GM21786 (cell line): ENCODE data around the gene NTMT2.
"Not testable (repeated sequence)": the region's sequence is repeated elsewhere in the genome, so short reads cannot be mapped to it uniquely, and the experiment has no call there.

Experiments used
- ATAC-seq: cut with Tn5 transposase; IDR thresholded peaks from one replicate; pipeline ENCODE4 v1.9.1; 2021; ENCODE audit not compliant: unreplicated experiment

Gene NTMT2

DNA sequence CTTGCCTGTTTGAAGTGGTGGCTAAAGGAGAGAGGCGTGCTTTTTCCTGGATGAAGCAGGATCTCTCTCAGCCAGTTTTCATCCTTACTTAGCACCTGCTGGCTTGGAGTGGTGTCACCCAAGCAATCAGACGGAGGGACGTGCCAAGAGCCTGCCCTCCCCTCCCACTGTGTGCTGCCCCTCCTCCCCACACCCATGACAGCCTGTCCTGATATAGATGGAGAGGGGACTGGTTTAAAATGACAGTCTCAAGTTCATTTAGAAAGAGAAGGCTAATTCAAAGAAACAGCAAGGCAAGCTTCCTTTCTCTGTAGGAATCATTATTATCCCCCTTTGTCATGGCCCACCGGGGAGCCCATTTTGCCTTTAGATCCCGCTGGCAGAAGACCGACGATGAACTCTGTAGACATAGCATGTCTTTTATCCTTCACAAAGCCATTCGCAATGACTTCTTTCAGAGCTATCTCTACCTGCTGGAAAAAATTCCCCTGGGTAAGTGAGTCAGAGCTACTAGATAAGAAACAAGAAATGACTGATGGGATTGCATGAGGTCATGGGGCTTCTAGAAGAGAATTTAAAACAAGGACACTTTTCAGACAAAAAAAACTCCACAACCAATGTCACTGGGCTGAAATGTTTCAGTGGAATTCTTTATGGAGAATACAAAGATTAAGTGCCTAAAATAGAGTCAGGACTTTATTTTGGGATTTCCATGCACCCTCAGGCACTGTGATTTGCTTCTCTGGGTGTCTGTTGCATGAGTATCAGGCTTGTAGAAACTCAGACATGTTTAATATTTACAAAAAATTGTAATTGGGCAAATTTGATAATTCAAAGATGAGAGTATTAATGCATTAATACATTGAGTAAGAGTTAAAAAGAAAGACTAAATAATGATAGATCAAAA is at the start of gene NTMT2:
Gene NTMT2, plus strand, starts transcription at position 190 of the 907 bp plus-strand sequence. Its CDS starts 149 bp downstream, at position 339.
- peak; percentile 61 for ATAC-seq

DNA sequence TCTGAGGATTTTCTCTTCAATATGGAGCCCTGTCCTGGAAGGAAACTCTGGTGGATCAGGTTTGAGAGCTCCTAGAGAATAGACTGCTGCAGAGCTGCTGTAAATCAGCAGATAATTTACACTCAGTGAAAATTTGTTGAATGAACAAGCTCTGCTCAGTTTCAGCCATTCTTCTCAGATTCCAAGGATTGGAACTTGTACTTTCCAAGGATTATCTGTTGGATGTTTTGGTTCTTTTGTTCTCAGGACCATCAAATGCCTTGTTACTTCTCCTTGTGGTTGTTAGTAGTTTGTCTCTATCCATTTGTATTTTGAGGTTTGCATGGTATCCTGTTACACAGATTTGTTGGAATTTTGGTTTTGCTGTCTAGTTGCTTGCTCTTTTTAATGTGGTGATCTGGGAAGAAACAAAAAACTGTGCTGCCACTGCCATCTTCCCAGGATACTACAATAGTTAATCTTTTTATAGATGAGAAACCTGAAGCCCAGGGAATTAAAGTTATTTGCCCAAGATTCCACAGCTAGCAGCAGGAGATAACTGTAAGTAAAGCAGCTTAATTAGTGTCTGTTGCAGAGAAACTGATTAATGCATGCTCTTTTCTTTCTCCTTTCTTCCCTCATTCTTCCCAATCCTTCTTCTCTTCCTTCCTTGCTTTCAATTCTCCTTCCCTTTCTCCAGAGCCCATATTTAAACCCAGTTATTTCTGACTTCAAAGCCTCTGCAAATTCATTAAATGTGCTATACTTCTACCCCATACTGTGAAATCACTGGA is 49.6 kb upstream of the NTMT2 start:
- ATAC-seq, result no peak

DNA sequence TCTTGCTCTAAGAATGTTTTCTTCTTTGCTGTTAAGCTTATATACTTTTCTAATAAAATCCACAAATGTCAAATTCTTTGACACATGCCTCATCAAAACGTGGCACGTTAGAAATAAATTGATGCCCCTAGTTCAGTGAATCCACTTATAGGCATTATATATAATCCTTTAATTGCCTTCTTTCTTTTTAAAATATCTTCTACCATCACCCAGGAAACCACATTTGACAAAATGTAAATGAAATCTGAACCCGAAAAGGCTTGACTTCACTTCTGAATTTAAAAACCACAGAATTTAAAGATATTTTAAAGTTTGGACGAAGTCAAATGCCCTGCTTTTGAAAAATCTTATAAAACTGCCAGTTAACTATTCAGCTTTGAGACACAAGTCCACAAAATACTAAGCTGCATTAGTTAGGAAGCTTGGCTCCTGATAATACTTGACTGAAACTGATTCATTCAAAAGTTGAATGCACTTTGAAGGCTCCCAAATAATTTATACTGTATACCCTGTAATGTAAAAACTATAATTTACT is 48.9 kb upstream of the NTMT2 start:
- no peak for ATAC-seq

DNA sequence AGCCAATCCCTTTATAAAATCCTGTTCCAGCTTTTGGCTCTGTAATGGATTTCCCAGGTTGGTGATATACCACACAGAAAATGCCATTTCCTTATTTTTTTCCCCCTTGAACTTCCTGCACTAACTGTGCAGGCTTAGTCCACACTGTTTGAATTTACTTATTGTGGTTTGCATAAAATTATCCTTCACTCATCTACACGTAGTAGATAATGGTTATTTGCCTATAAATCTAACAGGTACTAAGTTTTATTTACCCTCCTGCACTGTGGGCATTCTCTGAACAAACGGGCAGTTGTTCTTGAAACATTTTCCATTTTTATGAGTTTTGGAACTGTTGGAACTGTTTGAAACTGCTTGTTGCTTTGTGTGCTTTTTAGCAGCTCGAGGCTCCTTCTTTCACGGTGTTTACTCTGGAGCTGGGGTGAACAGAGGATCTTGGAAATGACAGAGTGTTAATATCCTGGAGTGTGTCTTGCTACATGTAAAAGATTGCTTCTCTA is 48.3 kb upstream of the NTMT2 start:
- no peak for ATAC-seq

DNA sequence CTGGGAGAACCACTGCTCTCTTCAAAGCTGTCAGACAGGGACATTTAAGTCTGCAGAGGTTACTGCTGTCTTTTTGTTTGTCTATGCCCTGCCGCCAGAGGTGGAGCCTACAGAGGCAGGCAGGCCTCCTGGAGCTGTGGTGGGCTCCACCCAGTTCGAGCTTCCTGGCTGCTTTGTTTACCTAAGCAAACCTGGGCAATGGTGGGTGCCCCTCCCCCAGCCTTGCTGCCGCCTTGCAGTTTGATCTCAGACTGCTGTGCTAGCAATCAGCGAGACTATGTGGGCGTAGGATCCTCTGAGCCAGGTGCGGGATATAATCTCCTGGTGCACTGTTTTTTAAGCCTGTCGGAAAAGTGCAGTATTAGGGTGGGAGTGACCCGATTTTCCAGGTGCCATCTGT is 32.6 kb upstream of the NTMT2 start:
- not testable (repeated sequence) for ATAC-seq

DNA sequence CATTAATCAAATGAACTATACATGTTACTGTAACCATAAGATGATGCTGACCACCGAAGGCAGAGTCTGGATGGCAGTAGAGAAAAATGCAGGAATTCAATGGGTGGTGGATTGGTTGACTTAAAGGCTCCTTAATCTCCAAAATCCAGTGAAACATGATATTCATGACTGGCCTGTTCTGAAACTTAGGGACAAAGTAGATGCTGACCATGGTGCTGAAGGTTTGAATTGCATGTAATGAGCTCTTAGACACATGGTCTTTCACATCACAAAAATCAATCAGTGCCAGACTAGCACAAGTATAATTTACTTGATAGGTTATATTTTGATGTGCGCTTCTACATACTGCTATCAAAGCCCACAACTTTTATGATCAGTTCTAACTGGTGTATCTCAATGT is 30.9 kb upstream of the NTMT2 start:
- no peak for ATAC-seq

DNA sequence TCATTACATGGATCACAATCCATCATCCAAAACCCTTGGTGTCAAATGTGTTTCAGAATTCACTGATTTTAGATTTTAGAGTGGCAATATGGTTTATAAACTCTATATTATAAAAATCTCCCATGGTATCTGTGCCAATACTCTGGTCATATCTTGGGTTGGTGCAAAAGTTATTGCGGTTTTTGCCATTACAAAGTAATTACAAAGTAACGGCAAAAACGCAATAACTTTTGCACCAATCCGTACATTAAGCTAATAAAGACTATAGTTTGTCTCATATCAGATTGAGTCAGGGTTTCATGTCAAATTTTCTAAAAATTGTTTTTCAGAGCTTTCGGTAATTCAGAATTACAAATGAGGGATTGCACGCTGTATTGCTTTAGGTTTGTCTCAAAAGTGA is 23.4 kb upstream of the NTMT2 start:
- no peak for ATAC-seq

DNA sequence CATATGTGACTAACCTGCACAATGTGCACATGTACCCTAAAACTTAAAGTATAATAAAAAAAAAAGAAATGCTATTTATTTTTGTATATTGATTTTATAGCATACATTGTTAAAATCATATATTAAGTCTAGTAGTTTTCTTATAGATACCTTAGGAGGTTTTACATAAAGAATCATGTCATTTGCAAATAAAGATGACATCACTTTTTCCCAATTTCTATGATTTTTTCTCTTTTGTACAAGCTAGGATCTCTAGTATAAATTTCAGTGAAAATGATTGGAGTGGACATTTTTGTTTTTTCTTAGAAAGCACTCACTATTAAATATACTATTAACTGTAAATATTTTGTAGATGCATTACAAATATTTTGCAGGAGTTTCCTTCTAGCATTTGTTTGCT is 20.5 kb upstream of the NTMT2 start:
- ATAC-seq, result no peak

DNA sequence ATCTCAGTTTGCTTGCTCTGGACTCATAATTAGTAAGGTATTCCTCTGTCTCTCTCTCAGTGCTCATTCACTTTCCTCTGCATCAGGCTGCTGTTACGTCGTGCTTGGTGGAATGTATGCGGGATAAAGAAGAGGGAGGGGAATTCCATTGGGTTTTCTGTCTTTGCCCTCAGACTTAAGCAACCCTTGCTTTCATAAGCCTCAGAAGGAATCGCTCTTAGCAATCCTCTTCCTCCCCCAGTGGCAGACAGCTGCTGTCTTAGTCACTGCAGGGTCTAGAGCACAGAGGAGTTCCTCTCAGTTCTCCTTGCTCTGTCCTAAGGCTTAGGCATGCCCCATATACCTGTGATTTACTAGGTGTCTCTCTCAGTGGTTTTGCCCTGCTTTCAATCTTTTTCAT is 19.1 kb upstream of the NTMT2 start:
- peak; percentile 97 for ATAC-seq

DNA sequence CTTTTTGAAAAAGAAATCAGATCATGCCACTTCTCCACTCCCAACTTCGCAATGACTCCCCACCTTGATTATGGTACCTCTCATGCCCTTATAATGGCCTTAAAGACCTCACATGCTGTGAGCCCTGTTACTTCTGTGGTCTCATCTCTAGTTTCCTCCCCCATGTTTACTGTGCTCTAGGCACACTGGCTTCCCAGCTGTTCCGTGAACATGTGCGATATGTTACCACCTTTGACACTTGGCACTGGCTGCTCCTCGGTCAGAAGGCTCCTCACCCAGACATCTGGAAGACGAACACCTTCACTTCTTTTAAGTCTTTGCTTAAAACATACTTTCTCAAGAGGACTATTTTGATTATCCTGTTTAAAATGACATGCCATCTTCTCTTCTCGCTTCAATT is 14.3 kb upstream of the NTMT2 start:
- no peak for ATAC-seq

DNA sequence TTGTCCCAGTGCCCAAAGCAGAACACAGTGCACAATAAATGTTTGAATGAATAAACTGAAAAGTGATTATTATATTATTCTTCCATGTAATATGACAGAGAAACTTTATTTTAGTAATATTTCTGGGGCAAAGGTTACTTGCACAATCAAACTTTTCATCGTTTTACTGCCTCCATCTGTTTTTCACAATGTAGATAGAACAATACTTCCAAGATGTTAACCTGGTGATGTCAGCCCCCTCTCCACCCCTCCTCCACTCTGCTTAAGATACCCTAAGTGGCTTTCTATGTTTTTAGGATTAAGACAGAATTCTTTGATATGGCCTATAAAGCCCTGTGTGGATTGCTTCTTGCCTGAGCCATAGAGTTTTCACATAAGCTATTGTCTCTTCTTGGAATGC is 13.8 kb upstream of the NTMT2 start:
- no peak for ATAC-seq

DNA sequence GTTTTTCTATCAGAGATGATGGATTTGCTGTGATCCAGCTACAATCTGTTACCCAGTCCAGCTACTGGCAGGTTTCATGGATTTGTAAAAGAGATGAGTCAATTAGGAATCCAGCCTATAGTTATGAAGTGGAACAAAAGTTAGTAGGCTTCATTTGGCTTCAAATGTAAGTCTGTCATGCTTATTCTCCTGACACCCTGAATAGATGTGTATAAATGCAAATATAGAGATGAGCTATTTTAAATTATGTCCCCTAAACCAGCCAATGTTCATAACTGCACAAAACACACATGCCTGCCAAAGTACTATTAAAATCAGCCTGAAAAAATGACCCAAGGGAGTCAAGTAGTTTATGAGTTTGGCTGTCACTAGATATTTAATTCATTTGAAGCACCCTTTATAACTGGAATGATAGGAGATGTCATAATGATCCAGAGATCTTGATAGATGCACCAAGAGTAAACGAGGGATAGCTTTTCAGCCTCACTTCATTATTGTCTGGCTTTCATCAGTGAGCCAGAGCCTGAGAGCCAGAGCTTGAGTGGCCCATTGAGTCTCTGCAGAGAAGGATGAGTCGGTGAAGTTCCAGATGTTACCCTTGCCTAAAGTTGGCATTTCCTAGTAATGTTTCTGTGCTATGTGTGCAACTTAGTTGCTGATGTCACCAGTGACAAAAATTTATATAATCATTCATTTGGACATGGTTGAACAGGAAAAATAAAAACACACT is 11.8 kb upstream of the NTMT2 start:
- no peak for ATAC-seq

DNA sequence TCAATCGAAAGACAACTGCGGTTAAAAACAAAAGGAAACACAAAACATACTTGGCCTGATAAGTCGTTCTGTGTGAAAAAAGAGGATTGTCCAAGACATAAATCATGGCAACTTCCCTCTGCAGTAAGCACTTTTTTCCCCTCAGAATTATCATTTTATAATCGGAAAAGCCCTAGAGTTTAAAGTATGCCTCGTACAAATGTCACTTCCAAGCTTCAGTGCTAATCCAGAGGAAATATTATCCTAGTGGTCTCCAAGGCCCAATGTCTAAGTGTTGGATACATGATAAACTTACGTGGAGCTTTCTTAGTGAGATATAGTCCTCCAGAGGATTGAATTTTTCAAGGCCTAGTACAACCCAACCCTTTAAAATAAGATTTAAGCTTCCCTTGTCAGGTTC is 11.2 kb upstream of the NTMT2 start:
- no peak for ATAC-seq

DNA sequence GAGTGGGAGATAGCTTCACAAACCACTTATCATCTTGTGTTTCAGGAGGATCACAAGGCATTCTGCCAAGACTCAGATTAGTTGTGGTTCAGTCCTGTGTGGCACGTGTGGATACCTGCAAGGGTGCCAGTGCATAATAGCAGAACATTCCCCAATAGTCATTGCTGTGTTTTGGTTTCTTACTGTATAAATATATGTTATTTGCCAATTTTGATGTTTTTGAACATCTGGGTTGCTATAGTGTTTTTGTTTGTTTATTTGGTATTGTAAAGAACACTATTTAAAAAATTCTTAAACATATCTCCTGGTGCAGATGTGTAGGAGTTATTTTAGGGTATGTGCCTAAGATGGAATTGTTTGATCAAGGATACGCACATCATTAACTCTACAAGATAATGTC is 5.4 kb upstream of the NTMT2 start:
- no peak for ATAC-seq

DNA sequence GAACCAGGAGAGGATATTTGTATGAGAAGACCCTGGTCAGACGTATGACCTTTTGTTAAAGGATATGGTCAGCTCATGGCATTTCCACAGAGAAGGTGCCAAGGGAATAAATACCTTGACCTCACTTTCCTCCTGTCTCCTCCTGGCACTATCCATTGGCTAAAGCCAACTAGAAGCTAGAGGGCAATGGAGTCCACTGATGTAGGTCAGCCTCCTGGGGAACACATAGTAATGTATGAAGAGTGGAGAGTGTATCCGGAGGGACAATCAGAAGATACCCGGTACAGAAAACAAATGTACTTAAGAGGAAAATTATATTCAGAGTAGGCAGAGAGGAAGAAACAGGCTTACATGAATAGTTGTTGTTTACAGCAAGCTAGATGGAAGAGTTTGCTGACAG is 698 bp upstream of the NTMT2 start:
- ATAC-seq, result no peak

DNA sequence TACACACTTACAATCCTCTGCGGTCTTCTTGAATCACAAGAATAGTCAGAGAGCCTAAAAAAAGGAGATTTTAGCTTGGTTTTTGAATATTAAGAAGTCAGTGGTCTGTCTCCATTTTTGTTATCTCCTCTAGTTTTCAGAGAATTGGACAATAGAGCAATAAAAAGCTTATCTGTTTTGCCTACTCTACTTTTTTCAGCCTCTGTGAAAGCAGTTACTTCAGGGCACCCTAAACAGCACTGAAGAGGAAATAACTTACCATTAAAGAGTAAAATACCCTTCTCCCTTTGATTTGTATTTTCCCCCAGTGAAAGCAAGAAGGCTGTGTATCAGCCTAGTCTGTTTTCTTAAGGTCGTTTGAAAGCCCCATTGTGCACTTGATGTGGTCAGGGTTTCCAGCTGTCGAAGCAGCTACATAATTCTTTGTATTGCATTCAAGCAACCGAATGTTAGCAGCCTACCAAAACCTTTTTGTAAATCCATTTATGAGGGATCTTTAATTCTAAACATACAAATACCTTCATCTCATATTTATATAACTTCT is 1.0 kb downstream of the NTMT2 start:
- no peak for ATAC-seq

DNA sequence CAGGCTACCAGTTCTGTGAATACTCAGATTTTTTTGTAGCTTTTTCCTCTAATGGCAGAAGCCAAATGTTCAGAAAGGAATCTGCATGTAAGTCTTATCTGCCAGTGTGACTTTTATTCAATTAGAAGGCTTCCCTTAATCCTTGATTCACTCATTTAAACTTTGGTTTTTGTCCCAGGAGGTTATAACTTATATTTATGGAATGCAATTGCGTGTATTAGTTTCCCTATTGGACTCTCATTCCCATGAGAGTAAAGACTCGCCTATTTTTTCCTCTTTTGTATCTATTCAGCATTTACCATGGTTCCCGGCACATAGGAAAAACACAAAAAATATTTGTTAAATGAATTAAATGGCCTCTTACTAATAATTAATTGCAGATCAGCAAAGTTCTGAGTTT is 3.5 kb downstream of the NTMT2 start:
- ATAC-seq, result no peak

DNA sequence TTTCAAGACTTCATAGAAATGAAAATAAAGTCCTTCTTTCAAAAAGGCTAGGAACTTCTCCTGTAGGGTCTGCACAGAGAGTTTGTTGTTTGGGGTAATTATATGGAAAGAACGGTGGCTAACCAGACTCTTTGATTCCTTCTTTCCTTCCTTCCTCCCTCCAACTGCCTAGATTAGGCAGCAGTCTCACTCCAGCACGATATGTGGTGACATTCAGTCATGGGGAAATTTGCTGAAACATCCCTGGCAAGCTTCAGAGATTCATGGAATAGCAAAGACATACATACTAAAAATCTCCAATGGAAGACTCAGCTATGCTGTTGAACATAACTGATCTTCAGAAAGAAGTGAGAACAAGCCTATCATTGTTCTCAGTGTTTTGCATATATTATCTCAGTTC is 4.3 kb downstream of the NTMT2 start:
- ATAC-seq, result no peak

DNA sequence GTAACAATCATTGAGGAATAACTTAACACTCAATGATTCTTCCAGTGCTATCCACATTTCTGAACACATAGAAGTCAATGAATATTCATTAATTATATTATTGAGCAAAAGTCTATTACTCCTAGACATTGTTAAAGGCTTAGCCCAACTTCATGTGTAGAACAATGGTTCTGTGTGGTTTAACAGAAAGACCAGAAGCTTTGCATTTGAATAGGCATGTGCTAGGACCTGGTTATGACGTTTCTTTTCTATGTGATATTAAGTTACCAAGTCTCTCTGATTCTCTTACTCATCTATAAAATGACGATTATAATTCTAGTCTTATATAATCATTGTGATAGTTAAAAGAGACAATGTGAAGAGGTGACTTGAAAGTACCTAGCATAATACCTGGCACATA is 5.2 kb downstream of the NTMT2 start:
- no peak for ATAC-seq

DNA sequence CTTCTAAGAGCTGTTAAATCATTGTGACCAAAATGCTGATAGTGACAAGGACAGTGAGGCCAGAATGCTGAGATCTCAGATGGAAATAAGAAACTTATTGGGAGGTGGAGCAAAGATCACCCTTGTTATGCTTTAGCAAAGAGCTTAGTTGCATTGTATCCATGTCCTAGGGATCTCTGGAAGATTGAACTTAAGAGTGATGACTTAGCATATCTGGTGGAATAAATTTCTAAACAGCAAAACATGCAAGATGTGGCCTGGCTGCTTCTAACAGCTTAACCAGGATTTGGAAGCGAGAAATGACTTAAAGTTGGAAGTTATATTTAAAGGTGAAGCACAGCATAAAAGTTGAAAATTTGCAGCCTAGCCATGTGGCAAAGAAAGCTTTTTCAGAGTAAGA is 7.7 kb downstream of the NTMT2 start:
- ATAC-seq, result no peak

DNA sequence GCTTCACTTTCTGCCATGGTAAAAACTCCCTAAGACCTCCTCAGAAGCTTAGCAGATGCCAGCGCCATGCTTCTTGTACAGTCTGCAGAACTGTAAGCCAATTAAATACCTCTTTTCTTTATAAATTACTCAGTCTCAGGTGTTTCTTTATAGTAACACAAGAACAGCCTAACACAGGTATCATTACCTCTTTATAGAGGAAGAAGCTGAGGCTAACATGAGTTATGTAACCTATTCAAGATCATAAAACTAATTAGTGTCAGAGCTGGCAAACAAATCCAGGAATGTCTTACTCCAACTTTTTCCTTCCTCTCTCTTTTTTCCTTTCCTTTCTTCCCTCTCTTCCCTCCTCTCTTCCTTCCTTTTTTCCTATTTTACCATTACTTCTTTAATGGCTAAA is 9.3 kb downstream of the NTMT2 start:
- ATAC-seq, result no peak
